Pancreas (tissue), 10 donors: ENCODE measurements around the gene GMDS. TPM values are rescaled to one million over a fixed set of nuclear protein-coding genes. Genes with fewer than 3 reads are reported as not detected.

Experiments used
- ATAC-seq, 4 donors: fragments of 200-7000 bp; cut with Tn5 transposase; one replicate each; pipeline versions ENCODE4 v1.8.0 to v1.9.1; 2020; ENCODE audit warnings: mild to moderate bottlenecking in 4 of 4, moderate library complexity in 4 of 4
- DNase-seq, 6 donors: peaks; one replicate each; pipeline ENCODE4 v3.0.0-alpha.2; 2020
- FAIRE-seq: peaks from 2 replicates; lab custom pipeline; 2012; peaks lifted over from hg19 to GRCh38; lab: Jason Lieb, UNC
- H3K27ac ChIP-seq, 4 donors: fragments of 200-600 bp; sonication (generic); 1 replicate in 3 of 4; 2 replicates in 1 of 4; pipeline versions ENCODE4 v1.5.0 to v1.8.0; 2020
- H3K27me3 ChIP-seq, 4 donors: fragments of 200-600 bp; one replicate each; pipeline ENCODE4 v1.8.0; 2021
- H3K36me3 ChIP-seq, 3 donors: fragments of 200-600 bp; sonication (generic) in 1 of 3; one replicate each; pipeline versions ENCODE4 v1.5.0 to v1.8.0; 2020 to 2021
- H3K4me1 ChIP-seq, 3 donors: fragments of 200-600 bp; one replicate each; pipeline ENCODE4 v1.8.0; 2021
- H3K4me3 ChIP-seq, 4 donors: fragments of 200-600 bp; sonication (generic) in 2 of 4; one replicate each; pipeline versions ENCODE4 v1.5.0 to v1.8.0; 2020 to 2021
- H3K9me3 ChIP-seq, 4 donors: fragments of 200-600 bp; one replicate each; pipeline ENCODE4 v1.8.0; 2021
- WGBS, 2 donors: extraction: QIAGEN DNeasy Blood & Tissue Kit; methylation state at CpG; one replicate each; pipeline ENCODE4 v1.1.7; 2013; 5-methylcytosine and 5-hydroxymethylcytosine counted together
- intact Hi-C, 3 donors: fragments of 100-400 bp; cut with DNase I; formaldehyde crosslinking; loops; one replicate each; pipeline versions ENCODE4 v1.11.1 to v1.14.2; 2022
- polyA plus RNA-seq, 2 donors: library from polyadenylated mRNA; stranded (reverse); fragments of 200-250 nt; gene quantifications; one replicate each; pipeline ENCODE4 v1.2.3, GENCODE V29; 2013
- total RNA-seq, 6 donors: library from RNA; stranded (reverse); fragmentation: NEBNext Ultra II Directional in 4 of 6; extraction: Animal tissue kit (Norgen Biotek cat#: 25700) in 4 of 6; gene quantifications; one replicate each; pipeline versions ENCODE4 v1.2.1 to v1.2.4, GENCODE V29; 2021 to 2023
- TF ChIP-seq, protein P1 (sequence below), 4 donors: fragments of 200-600 bp; sonication (generic) in 3 of 4; IDR thresholded peaks; one replicate each; pipeline versions ENCODE4 v1.5.0 to v1.8.0; 2021; ENCODE audit warnings: antibody characterized with exemption in 4 of 4
- donor health status: healthy with polysubstance abuse.
- donor health status: DM: no; HTN: no; CAD: no; lungs with moderate emphysema.
- donor health status: DM: no; HTN: no; CAD: no.
- donor health status: control.
- donor health status: control.
- donor health status: Bipolar disorder and iron deficiency.
- donor health status: DM: yes; HTN: yes; CAD: no.
- donor health status: DM: no; HTN: no; CAD: no.
- donor health status: DM: no; HTN: no; CAD: no.
- donor health status: DM: yes; HTN: yes; CAD: no.

GMDS gene
- total and polyA plus RNA-seq, 8 donors = 7.6 to 40.8 (median 26.5) TPM

DNA sequence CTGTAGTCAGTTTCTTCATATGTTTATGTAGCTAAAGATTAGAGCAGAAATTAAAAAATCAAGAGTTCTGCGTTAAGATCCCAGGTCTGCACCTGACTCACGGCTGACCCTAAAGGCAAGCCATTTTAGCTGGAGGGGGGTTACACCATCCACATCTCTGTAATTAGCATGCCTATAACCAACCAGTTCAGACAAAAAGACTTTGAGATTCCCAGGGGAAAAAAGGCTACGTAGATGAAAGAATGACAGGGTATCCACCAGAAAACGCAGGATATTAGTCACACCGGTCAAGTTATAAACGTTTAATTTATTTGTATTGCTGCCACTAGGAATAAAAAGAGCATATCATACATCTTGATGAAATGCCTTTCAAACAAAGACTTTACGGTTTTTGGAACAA, 336.6 kb downstream of the GMDS start:
- DNase-seq (no peak), FAIRE-seq (no peak), ATAC-seq (no peak)
- Histone ChIP-seq H3K36me3 (no peaks in the 10 kb centered on the region), H3K9me3 (no peaks in the 10 kb centered on the region), H3K27ac (no peak overlapping the region), H3K27me3 (no peaks in the 10 kb centered on the region), H3K4me3 (no peak overlapping the region), H3K4me1 (no peaks in the 10 kb centered on the region)
- TF ChIP-seq, protein P1, sequence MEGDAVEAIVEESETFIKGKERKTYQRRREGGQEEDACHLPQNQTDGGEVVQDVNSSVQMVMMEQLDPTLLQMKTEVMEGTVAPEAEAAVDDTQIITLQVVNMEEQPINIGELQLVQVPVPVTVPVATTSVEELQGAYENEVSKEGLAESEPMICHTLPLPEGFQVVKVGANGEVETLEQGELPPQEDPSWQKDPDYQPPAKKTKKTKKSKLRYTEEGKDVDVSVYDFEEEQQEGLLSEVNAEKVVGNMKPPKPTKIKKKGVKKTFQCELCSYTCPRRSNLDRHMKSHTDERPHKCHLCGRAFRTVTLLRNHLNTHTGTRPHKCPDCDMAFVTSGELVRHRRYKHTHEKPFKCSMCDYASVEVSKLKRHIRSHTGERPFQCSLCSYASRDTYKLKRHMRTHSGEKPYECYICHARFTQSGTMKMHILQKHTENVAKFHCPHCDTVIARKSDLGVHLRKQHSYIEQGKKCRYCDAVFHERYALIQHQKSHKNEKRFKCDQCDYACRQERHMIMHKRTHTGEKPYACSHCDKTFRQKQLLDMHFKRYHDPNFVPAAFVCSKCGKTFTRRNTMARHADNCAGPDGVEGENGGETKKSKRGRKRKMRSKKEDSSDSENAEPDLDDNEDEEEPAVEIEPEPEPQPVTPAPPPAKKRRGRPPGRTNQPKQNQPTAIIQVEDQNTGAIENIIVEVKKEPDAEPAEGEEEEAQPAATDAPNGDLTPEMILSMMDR (IDR thresholded peaks at IDR 0.05) = no peak
- intact Hi-C loops = no loop called here
- 88 to 92% methylated on average over 7 of the region's 7 CpGs for WGBS, 2 donors

DNA sequence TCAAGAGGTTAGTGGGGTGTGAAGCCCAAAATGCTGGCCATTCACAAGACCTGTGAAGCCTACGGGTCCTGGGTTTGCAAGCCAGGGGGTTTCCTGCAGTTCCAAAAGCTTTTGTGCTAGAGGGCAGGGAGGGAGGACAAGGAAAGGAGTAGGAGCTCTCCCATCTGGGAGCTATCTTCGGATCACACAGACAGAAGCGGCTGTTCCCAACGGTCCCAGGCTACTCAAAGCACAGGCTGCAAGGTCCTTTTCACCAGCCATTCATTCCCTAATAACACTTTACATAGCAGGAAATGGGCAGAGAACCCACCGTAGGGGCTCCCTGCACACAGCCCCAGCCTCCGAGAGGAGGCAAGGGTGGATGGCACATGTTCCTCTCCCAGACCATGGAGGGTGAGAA, 338.8 kb downstream of the GMDS start:
- Histone ChIP-seq H3K36me3 (no peaks in the 10 kb centered on the region), H3K27me3 (no peaks in the 10 kb centered on the region), H3K27ac (no peak overlapping the region), H3K4me3 (no peak overlapping the region), H3K4me1 (no peaks in the 10 kb centered on the region), H3K9me3 (no peaks in the 10 kb centered on the region)
- no peak for FAIRE-seq
- DNase-seq = no peak
- WGBS, 2 donors = 94% methylated on average over 6 of the region's 6 CpGs
- intact Hi-C loops = no loop called here
- TF ChIP-seq, protein P1 (IDR thresholded peaks at IDR 0.05) = no peak
- ATAC-seq = no peak

DNA sequence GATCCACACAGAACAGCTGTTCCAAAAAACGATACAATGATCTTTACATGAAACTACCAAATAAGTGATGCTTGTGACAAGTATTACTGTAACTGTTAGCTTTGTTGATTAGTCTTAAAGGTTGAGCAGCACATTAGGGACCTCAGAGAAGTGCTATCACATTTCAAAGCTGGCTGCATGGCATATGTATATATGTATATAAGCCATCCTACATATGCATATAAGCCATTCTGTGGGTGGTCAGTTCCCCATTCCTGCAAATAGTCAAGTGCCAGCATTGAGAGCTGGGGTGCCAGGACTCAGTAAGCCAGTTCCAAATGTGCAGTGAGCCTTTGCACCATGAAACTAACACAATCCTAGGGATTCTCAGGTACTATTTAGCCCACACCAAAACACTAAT, 339.4 kb downstream of the GMDS start:
- intact Hi-C loops = no loop called here
- Histone ChIP-seq H3K4me1 (no peaks in the 10 kb centered on the region), H3K9me3 (no peaks in the 10 kb centered on the region), H3K36me3 (no peaks in the 10 kb centered on the region), H3K4me3 (no peak overlapping the region), H3K27ac (no peak overlapping the region), H3K27me3 (no peaks in the 10 kb centered on the region)
- no peak for ATAC-seq
- 67% methylated on average over 1 of the region's 1 CpG for WGBS, 2 donors
- FAIRE-seq = no peak
- DNase-seq = no peak
- TF ChIP-seq, protein P1 (IDR thresholded peaks at IDR 0.05) = no peak

DNA sequence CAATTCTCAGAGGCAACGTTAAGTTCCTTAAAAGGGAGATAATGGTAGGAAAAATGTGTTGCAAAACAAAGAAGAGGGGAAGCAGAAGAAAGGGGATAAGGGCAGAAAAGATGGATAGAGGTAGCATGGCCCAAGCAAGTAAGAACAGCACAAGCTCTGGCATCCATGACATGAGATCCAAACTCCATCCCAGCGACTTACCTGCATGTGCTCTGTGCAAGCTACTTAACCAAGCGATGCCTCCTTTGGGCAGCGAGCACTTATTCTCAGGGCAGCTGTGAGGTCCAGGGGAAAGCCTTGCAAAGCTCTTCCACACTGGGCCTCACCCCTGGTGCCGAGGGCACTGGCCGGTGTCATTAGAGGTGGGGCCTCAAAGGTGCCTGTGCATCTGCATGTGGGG, 340.5 kb downstream of the GMDS start:
- WGBS, 2 donors = 88 to 89% methylated on average over 6 of the region's 6 CpGs
- Histone ChIP-seq H3K36me3 (no peaks in the 10 kb centered on the region), H3K4me3 (no peak overlapping the region), H3K27me3 (no peaks in the 10 kb centered on the region), H3K9me3 (no peaks in the 10 kb centered on the region), H3K4me1 (no peaks in the 10 kb centered on the region), H3K27ac (peak overlapping the region in 1 of 4 donors; percentile 46)
- intact Hi-C loops = no loop called here
- no peak for ATAC-seq
- FAIRE-seq = no peak
- TF ChIP-seq, protein P1 (IDR thresholded peaks at IDR 0.05) = no peak
- no peak for DNase-seq

DNA sequence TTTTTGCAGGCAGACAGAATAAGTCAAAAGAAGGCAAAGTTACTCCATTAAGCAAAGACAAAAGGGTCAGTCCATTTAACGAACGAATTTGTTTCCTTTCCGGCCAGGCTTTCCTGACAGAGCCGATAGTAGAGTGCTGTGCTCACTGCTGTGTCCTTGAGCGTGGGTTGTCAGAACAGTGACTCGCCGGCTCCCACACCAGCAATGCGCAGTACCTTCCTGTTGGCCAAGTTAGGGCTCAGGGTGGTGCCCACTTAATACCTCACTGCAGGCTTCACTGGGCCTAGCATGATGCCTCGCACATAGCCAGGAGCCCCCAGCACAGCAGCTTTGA, 341.0 kb downstream of the GMDS start:
- Histone ChIP-seq H3K36me3 (no peaks in the 10 kb centered on the region), H3K27ac (peak overlapping the region in 3 of 4 donors; percentile 35 to 62 (median 46)), H3K9me3 (no peaks in the 10 kb centered on the region), H3K4me1 (no peaks in the 10 kb centered on the region), H3K27me3 (no peaks in the 10 kb centered on the region), H3K4me3 (no peak overlapping the region)
- WGBS, 2 donors = 48 to 52% methylated on average over 9 of the region's 9 CpGs
- peak in 1 of 6 donors; percentile 20 for DNase-seq
- TF ChIP-seq, protein P1 (IDR thresholded peaks at IDR 0.05) = no peak
- peak; percentile 60 to 90 (median 72) for ATAC-seq
- no peak for FAIRE-seq
- intact Hi-C loops = no loop called here
